NCI-H446 (cell line): Measurements from ENCODE around the gene ZNF223.

Experiments
- DNase-seq, 2 experiments: peaks; one replicate each; lab custom pipeline; 2025; lab: John Stamatoyannopoulos, UW

Gene ZNF223

DNA sequence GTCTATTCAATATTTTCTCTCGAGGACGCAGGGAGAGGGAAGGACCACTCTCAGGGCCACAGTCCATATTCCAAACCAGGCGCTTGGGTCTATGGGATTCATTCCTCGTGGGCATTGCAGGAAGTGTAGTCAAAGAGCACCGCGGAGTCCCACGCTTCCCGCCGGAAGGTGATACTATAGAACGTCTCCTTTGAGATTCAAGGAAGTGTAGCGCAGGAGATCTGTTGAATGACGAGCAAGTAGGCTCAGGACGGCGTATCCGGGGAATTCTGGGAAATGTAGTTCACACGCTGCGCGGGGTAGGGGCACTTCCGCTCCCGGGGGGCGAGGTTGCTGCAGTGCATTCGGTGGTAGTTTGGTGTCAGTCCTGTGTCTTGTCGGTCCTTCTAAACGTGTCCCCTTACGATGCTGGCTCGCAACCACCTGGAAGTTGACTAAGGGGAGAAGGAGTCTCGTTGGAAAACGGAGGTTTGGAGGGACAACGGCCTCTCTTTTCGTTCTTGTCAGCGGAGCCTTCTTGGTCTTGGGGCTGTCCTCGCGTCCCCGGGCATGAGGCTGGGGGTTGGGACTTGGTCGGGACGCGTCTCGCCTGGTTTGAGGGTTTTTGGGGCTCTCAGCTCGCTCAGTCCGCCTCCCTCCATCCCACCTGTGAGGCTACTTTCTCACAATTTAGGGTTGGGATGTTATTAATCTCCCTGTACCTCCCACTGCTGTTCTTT is 20.1 kb downstream of the ZNF223 start, which contains the start of gene ZNF284:
Gene ZNF284 (plus strand): TSS at position 336 of the 719 bp plus-strand sequence. CDS start 4,231 bp downstream, outside the sequence.
- DNase-seq, result peak; percentile 88 to 95

DNA sequence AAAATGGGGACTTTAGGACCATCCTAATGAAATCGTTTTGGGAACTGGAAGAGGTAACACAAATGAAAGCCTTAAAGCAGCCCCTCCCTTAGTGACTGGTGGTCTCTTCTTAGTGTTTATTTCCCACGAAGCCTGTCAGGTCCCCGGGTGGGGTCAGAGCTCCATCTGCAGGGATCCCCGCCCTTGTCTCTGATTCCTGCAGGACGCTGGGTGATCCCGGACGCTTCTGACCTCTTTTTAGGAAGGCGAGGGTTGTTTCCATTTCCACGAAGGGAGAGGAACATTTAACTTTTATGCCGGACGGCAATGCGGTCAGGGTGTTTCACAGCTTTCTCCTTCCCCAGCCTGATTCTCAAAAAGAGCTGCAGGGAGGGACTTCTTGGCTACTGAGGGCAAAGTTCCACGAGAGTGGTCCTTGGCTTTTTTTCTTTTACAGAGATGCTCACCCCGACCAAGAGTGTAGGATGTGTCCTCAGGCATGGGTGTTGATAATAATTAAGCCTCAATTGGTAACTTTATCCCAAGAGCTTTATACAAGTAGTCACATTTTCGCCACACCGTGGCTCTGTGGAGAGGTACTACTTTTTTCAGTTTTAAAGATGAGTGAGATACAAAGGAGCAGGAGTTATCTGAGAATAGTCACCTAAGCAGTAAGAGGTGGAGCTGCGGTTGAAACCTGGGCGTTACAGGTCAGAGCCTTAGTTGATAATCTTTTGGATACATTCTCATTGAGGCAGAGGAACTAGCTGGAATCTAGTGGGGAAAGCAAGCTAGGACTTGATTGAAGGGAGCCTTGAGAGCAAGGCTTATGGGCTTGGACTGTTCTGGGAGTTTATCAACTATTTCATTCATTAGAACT is 20.9 kb downstream of the ZNF223 start:
- DNase-seq, result no peak

DNA sequence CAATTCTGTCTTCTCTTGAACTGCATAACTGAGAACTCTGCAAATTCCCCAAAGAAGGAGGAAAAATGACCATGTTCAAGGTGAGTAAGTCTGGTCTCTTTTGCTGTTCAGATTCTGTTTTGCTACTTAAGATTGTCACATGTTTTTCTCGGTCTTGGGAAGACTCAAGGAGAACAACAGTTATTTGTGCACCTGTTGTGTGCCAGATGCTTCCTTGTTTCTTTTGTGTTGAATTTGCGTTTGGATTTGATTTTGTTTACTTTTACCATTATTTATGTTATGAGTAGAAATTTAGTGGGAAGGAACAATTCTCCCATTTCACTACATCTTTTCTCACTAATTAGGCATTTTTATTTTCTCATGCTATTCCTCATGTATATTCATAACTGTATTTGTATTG is 24.5 kb downstream of the ZNF223 start:
- DNase-seq, result no peak

DNA sequence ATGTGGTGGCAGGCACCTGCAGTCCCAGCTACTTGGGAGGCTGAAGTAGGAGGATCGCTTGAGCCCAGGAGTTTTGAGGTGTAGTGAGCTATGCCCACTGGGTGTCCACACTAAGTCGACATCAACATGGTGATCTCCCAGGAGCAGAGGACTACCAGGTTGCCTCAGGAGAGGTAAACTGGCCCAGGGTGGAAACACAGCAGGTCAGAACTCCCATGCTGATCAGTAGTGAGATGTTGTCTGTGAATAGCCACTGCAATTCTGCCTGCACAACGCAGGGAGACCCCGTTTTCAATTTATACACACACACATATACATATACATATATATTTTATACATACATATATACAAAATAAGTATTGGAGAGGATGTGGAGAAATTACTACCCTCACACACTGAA is 40.3 kb downstream of the ZNF223 start:
- no peak for DNase-seq

DNA sequence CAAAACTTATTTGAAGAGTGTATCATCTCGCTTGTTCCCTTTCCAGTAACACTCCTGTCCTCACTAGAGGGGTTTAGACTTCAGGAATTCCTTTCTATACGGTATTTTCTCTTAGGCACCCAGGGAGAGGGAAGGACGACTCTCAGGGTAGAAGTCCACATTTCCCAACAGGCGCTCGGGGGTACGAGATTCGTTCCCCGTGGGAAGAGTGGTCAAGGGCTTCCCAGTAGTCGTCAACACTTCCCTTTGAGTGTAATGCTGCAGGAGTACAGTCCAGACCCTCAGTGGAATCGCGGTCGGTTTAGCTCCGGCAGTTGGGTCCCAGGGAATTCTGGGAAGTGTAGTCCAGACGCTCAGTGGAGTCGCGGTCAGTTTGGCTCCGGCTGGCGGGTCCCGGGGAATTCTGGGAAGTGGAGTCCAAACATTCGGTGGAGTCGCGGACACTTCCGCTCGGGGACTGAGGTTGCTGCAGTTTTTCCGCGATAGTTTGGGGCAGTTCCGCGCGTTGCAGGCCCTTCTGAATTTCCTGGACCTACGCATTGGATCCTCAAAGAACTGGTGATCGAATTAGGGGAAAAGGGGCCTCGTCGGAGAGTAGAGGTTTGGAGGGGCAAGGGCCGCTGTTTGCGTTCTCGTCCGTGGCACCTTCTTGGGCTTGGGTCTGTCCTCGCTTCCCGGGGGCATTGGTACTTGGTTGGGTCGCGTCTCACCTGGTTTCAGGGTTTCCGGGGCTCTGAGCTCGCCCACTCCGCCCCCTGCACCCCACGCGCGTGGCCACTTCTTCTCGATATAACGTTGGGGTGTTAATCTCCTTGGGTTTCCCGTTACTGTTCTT is 42.3 kb downstream of the ZNF223 start, which contains the start of gene ZNF224:
Gene ZNF224 (plus strand): TSS at position 431 of the 835 bp plus-strand sequence. CDS start 3,513 bp downstream, outside the sequence.
- peak; percentile 89 to 95 for DNase-seq

DNA sequence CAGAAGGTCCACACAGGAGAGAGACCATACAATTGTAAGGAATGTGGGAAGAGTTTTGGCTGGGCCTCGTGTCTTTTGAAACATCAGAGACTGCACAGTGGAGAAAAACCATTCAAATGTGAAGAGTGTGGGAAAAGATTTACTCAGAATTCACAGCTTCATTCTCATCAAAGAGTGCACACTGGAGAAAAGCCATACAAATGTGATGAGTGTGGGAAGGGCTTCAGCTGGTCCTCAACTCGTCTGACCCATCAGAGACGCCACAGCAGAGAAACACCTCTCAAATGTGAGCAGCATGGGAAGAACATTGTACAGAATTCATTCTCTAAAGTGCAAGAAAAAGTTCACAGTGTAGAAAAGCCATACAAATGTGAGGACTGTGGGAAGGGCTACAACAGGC is 55.9 kb downstream of the ZNF223 start:
- no peak for DNase-seq

DNA sequence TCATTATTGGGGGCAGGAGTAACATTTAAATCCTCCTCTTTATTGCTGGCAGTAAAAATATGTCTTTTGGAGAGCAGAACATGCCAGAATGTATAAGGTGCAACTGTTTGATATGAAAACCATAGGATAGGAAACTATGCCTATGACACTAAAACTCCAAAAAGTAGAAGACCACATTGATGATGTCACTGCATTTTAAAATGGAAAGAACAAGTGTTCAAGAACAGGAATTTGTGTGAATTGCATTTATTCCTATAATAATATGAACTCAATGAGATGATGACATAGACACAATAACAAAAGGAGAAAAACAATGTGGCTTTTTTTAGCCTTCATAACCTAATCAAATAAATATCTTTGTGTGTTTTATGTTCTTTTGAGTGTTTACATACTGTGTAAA is 57.6 kb downstream of the ZNF223 start:
- DNase-seq, result no peak

DNA sequence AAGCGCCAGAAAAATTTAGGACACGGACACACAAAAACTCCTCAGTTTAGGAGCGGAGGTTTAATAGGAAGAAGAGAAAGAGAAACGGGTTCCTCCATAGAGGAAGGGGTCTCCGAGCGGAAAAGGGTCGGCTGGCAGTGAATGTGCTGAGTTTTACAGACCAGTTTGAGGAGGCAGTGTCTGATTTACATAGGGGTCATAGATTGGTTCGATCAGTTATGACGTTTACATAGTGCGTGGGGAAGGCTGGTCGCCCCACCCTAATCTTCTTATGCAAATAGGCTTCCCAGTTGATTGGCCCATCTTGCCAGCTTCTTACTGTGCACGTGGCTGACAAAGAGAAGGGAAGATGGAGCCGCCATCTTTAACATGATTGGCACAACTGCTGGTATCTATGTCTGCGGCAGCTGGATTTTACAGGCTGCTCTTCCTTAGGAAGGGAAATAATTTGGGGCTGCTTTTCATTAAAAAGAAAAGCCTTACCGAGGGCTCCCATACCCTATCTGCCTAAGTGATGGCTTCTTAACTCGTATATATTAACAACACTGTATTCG is 60.2 kb downstream of the ZNF223 start:
- peak in 1 of 2 experiments; percentile 10 for DNase-seq

DNA sequence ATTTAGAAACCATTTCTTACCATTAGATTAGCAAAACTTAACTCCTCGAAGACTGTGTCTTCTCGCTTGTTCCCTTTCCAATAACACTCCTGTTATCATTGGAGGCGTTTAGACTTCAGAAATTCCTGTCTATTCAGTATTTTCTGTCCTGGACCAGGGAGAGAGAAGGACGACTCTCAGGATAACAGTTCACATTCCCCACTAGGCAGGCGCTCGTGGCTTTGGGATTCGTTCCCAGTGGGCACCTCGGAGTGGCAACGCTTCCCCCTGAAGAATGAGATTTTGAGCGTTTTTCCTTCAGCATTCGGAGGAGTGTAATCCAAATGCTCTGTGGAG is 60.9 kb downstream of the ZNF223 start:
- no peak for DNase-seq

DNA sequence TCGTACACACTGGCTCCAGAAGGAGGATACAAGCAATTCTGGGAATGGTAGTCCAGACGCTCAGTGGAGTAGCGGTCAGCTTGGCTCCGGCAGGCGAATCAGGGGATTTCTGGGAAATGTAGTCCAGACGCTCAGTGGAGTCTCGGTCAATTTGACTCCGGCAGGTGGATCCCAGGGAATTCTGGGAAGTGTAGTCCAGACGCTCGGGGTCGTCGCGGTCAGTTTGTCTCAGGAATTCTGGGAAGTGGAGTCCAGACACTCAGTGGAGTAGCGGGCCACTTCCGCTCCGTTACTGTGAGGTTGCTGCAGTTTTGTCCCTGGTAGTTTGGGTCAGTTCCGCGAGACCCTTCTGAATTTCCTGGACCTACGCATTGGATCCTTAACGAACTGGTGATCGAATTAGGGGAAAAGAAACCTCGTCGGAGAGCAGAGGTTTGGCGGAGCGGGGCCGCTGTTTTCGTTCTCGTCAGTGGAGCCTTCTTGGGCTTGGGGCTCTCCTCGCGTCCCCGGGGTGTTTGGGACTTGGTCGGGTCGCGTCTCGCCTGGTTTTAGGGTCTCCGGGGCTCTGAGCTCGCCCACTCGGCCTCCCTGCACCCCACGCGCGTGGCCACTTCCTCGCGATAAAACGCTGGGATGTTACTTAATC is 61.4 kb downstream of the ZNF223 start, which contains the start of gene ZNF225:
Gene ZNF225 (plus strand): TSS at position 262 of the 646 bp plus-strand sequence. CDS start 2,429 bp downstream, outside the sequence.
- DNase-seq, result peak; percentile 97 to 98

DNA sequence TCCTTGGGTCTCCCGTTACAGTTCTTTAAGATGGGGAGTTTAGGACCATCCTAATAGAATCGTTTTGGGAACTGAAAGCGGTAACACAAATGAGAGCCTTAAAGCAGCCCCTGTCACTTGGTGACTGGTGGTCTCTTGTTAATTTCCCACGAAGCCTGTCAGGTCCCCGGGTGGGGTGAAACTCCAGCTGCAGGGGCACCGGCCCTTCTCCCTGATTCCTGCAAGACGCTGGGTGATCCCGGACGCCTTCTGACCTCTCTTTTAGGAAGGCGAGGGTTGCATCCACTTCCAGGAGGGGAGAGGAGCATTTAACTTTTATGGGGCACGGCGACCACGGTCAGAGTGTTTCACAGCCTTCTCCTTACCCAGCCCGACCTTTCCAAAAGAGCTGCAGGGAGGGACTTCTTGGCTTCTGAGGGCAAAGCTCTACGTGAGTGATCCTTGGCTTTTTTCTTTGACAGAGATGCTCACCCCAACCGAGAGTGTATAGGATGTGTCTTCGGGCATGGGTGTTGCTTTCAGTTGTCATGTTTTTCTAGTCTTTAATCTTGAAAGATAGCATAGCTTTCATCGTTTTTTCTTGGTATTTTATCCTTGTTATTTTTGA is 62.1 kb downstream of the ZNF223 start:
- no peak for DNase-seq
